ENCODE data around the gene PLA2G4A.
A peak's percentile ranks its signal among the peaks of the same experiment; 100 is the strongest.

Gene PLA2G4A

DNA sequence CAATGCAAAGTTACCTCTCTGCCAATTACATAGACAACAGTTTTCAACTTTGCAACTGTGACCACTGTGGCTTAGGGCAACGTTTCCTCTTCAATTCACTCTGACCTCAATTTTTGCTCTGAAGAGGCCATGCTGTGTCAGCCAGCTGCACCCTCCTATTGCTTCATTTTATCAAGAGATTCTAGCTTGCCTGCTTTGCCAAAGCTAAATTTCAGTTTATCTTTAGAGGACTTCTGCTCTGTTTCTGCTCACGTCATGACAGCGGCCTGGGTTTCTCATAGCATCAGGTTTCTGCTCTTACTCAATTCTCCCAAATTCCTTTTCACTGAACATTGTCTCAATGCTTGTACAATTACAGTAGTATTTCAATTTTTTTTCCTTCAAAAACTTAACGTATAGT lies 154.6 kb downstream of the PLA2G4A start:
- DNase-seq: no peak

DNA sequence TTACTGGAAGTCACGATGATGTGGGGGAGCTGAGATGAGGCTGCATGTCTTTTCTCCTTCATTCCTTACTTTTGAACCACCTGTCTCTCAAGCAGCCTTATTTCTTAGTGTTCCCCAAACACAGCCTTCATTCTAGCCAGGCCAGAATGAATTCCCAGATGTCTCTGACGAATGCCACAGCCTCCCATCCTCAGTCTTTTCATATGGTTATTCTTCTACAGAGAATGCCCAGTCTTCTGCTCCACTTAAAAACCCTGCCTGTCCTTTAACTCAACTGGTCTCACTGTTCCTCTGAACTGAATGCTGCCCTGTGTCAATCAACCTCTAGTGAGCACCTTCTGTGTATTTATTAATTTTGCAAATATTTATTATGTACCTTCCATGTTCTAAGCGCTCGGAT lies 156.2 kb downstream of the PLA2G4A start:
- no peak for DNase-seq

DNA sequence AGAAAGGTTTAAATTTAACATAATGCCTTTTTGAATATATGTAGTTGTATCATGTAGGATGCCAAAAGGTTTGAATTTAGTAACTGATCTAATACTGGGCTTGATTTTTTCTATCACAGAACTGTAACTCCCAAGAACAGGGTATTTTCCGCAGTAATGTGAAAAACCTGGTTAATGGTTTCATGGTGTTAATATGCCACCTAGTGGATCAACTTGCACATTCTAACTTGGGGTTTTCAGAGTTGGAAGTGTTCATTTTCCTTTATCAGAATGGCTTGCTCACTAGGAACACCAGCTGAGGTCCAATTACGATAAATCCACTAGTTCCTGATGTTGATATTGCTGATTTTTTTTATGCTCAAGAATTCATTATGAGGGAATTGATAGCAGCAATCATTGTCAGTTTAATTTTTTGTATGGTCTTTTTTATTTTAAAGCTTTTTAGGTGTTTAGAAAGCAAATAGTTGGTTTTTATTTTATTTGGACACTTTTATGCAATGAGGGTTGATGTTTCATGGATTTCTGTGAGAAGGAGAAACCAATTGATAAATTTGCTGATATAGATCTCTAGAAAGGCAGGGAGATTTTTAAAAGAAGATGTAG lies 157.2 kb downstream of the PLA2G4A start:
- DNase-seq: peak; percentile 72

DNA sequence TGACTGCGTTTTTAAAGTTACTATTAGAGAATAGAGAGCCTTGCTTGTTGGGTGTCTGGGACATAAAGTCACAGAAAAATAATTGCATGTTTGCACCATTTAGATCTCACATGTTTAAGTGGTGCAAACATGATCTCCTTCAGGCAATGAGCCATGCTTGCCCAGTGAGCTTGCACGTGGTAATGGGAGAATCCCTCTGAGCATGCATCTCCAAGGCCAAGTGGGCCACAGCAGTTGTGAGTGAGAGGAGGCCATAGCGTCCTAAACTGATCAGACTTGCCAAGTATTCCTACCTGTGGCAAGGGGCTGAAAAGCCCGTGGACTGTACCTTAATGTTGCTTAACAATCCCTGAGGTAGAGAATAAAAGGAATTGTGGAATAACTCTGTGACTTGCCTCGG lies 158.3 kb downstream of the PLA2G4A start:
- DNase-seq: no peak

DNA sequence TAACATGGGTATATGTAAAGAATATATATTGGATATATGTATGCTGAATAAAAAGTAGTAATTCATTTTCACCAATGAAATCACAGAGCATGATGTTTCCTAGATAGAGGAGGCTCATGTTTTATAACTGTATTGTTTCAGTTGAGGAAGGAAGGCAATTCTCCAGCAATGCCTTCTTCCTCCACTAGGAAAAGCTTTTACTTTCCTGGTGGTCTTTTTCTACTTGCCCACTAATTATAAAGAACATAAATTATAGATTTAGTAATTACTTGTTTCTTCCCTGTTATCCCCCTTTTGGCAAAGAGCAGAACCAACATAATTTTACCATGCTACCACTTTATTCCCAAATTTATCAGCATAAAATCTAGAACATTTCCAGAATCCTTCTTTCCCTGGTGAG lies 159.0 kb downstream of the PLA2G4A start:
- DNase-seq: no peak

DNA sequence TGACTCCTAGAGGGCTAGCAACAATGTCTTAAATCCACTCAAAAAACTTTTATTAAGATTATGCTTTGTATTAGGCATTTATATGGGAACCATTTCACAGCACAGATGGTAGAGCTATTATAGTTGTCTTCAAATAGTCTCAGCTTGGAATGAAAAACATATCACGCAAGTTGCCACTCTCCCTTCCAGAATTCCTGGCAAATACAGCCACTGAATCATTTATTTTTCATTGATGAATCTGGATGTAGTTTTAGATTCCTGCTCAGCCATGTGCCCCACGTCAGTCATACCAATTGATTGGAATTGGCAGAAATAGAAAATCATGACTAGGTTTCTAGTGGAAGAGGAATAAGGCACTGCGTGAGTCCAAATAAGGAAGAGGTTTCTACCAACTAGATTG lies 165.2 kb downstream of the PLA2G4A start:
- DNase-seq: no peak

DNA sequence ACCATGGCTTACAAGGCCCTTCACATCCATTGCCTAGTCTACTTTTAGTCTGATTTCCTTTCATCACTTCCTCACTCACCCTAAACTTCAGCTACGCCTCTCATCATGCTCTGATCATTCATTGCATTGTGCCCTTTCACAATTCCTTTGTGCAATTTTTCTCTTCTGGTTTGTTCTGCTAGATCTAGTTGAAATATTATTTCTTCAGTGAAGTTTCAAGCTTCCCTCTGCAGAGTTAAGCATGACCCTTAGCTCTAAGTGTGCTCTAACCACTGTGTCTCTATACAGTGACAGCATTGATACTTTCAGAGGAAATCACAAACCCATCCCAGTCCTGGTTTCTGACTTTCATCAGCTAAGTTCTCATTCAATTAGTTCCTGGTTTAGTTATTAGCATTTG lies 166.1 kb downstream of the PLA2G4A start:
- DNase-seq: no peak

DNA sequence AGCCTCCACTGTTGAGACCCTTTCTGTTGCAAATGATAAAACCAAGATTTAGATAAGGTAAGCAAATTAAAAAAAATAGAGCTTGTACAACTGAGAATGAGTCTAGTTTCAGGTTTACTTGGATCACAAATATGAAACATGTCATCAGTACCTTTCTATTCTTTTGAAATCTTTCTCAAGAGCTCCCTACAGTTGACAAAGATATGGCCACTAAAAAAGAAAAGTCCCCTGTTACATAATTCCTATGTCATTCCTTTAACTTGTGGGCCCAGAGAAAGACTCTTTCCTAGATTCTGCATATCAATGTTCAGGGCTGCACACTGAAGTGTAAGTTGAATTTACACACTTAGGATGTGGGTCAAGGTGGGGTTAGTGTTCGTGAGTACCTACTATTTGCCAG lies 168.1 kb downstream of the PLA2G4A start:
- no peak for DNase-seq

DNA sequence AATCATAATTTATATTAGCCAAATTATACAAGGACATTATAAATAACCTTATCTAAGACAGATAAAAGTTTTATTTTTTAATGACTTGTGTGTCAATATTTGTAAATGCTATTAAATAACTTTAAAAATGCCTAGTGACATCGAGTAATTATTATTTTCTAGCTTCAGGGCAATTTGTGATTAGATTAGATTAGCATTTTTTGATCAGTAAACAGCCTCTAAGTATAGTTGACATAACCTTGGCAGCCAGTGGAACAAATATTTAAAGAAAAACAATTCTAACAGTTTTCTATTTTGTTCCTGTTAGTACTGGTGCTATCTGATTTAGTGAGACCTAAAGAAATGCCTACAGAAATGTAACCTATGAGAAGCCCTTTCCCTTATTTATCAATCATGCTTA lies 169.1 kb downstream of the PLA2G4A start:
- DNase-seq: no peak

DNA sequence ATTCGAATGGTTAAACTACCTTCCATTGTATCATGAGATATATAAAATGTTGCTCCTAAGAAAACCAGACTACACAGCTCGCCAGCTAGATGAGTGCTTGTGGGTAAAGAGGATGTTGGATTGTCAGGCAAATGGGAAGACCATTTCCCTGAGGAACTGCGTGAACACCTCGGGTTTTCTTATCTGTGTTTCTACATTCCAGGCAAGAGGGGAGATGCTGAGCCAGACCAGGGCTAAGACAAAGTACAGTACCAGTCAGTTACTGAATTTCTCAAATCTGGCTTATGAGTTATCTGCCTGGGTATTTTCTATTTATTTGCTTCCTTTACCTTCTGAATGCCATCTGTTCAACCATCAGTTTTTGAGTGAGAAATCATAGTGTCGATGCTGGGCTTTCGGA lies 170.8 kb downstream of the PLA2G4A start:
- DNase-seq: no peak

DNA sequence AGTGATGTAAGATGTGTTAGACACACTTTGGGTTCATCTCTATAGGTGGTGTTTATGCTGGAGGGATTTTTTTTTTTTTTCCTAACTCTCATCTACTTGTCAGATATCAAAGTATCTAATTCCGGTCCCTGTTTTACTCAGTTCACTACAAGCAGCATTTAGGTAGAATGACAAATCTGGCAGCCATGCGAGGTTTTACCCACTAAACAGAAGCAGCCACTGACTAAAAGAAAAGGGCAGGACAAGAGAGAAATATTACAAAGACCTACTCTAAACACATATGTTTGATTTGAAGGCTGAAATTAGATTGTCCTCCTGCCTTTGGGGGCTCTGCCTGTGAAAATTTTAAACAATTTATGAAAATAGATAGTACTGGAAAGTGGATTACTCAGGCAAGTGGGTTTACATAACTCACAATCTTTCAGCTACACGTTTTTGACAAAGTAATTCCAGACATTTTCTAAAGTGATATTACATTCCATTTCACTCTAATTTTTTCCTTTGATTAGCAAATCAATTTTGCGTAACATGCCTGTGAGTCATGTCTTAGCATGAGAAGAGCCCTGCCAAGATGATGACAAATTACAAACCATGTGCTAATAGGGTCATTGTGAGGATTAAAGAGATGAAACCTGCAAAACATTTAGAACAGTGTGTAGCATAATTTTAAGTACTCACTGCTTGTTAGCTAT lies 172.6 kb downstream of the PLA2G4A start:
- DNase-seq: no peak

DNA sequence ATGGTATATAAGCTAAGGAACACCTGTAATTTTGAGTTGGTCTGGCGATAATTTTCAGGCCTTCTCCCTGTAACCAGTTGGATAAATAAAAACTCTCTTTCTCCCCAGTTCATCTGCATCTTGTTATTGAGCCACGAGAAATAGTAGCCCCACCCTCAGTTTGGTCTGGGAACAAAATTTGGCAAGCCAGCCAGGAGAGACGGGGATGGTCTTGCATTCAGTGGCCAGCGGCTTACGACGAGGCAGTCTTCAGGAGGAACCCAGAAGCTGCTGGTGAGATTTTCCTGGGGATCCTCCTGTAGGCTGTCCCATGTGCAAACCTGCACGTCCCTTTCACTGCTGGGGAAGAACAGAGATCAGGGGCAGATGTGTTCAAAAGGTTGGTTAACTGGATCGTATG lies 174.6 kb downstream of the PLA2G4A start:
- no peak for DNase-seq

DNA sequence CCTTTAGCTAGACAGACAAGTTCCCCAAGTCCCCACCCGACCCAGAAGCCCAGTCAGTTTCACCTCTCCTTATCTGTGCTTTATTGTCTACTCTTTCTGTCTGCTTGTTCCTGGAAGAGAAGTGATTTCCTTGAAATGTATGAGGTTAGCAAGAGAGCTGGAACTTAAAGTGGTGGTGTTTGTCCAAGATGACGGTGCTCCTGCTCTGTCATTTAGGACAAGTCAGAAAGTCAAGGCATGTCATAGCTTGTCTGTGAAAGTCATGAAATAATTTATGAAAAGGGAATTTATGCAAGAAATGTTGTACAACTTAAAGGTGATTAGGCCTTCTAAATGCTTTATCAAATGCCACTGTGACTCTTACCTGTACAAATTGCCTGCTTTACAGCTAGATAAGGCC lies 178.1 kb downstream of the PLA2G4A start:
- no peak for DNase-seq

DNA sequence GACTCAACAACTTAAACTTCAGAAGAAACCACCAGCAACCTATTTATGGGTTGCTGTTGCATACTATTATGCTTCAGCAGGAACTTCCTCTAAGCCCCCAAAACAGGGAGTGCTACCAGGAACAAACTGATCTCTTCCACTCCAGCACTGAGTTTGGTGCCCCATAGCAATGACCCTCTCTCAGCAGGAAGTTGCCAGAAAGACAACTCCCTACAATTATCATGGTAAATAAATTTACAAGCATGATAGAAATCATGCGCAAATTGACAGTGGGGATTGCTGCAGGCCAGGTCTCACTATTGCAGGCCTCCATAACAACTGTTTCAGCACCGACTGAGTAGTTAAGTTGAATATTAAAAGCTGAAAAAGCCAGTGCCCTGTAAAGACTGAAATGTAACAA lies 180.6 kb downstream of the PLA2G4A start:
- DNase-seq: no peak

DNA sequence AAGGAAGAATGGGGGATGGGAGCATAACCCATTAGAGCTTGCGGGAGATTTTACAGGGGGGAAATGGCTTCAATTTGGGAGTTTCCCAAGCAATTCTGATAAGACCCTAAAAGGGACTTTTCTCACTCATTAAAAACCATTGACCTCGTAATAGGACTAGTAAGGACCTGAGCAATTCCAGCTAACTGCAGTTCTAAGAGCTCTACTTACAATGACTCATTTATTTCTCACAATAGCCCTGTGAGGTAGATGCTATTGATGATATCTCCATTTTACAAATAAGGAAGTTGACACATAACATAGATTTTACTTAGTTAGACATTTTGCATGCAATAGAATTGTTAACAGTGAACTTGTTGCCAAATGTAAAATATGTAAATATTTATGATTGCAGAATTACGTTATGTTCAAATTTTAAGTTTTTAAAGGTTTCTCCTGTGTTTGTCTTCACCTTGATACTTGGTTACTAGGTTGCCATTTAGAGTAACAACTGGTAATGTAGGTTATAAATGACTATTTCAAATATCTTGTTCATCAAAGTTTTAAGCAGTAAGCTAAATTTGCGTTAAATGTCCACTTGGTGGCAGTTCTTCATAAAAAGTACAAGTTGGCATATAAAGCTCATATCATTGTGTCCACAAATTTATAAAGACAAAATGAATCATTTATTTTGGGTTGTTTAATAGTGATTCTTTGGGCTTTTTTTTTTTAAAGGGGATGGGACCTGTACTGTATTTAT lies 182.0 kb downstream of the PLA2G4A start:
- no peak for DNase-seq

DNA sequence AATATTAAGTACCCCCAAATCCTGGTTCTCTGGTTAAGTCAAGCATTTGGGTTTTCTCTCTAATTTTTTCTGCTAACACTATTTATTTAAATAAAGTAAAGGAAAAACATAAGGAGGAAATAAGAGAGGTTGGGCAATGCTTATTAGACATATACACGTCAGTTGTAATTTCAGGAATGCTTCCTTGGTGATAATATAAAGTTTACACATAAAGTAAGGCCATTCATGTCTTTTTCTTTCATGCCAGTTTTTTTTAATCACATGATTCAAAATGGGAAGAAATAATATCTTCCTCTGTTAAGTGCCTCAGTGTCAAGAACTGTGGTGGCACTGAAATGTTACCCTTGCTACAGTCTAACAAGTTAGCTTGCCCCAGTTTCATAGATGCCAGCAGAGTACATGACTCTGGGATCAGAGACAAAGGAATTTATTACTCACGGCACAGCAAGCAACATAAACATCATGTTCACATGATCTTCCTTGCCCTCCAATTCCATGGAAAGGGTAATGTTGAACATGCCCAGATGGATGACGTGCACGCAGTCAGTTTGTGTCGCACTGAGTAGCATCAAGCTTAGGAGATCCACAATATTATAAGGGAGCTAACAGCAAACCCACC lies 184.9 kb downstream of the PLA2G4A start:
- DNase-seq: no peak

DNA sequence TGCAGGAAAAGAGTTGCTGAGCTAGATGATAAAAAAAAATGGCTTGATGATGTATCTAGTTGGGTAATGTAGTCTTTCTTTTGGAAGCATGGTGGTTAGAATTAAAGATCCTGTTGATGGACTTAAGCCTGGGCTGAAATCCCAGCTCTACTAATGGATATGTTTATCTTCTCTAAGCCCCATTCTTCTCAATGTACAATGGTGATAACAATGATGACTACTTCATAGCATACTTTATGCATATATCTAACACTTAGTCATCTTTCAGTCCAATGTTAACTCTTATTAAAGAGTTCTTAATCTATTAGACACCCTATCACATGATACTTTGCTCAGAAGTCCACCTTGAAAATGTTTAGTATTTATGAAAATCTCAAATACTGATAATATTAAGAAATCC lies 189.5 kb downstream of the PLA2G4A start:
- no peak for DNase-seq

DNA sequence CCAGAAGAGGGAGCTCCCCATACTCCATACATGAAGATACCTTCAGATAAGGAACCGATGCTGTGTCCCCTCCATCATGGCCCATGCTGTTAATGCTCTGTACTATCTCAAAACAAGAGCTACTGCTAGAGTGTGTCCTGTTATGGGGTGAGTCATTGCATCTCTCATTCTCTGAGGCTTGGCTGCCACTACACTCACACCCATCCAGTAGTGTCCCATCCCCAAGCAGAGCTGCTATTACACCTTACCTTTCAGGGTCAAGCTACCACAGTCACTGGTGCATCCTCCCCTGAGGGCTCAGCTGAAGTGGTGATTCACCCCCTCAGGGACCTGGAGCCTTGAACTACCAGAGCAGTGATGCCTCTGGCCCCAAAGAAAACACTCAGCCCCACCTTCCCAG lies 198.5 kb downstream of the PLA2G4A start:
- no peak for DNase-seq

DNA sequence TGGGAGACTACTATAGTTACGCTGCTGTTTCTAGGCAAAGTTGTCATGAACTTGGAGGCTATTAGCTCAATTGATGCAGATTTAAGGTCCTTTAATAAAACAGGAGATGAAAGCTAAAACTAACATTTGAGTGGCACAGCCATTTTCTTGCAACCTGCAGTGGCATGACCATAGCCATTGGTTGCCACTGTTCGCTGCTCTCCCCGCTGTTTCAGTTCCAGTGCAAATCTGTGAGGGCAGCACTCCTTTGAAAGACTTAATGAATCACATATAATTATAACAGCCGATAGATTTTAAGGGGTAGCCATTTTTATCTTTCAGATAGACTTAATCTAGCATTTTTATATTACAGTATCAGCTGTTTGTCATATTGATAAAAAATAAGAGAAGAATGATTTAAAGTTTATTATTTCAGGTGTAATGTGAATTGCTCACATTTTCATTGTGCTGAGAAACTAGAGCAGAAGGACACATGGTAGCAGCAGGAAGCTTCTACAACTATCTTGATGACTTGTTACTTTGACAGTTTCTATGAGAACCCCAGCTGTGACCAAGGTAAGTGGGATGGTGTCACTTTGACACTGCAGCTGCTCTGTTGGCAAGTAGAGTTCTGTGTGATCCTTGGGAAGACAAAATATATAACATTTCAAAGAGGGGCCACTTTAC lies 203.7 kb downstream of the PLA2G4A start:
- no peak for DNase-seq

DNA sequence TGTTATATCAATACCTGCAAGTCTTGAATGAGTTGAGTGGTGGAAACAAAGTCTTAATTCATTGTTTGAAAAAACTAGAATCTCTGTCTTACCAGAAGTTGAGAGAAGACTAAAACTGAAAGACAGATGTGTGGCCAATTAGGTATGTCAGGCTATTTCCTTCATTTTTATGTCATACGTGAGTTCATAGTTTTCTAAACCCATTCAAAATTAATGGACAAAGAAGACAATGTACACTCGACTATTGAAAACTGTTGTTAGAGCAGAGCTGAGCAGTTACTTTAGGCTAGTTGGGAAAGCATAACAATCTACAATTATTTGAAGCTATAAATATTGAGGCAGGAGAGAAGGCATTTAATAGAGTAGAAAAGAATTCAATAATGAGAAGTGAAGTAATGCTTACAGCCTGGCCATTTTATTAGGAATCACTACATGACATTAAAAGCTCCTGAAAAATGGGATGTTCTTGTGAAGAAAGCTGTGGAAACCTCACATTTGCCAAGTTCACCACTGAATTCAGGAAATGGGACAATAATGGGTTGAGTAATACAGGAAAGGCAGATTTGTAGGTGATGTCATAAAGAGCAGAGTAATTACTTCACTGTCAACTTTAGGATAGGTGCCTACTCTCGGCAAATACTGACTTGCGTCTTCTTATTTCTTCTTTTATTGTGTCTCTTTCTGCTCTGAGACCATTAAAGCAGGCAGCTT lies 204.4 kb downstream of the PLA2G4A start:
- DNase-seq: no peak

DNA sequence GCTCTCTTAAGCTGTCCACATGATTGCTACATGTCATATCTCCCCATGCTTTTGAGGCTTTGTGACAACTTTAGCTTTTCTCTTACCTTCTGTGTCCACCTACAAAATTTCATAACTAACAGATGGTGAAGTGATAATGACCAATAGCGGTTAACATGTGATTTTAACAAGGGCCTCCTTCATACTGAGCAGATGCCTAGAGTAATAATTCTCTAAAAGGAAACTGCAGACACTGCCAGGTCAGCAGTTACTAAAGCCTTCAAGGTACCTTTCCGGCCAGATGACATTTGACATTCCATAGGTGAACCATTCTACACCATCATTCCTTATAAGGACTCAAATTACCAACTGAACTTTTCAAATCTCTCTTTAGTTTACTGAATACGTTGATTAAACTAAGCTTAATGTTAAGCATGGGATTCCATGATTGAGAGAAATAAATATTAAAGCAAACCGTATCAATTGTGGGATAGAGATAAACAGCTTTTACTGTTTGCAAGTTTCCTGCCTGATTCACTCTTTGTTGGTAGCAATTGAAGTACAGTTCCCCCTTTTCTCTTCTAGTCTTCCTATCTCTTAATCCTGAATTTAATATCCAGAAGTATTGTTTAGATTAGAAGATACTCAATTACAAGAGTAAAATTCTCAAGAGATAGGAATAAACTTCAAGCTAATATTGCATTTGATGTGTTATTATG lies 205.1 kb downstream of the PLA2G4A start:
- no peak for DNase-seq

DNA sequence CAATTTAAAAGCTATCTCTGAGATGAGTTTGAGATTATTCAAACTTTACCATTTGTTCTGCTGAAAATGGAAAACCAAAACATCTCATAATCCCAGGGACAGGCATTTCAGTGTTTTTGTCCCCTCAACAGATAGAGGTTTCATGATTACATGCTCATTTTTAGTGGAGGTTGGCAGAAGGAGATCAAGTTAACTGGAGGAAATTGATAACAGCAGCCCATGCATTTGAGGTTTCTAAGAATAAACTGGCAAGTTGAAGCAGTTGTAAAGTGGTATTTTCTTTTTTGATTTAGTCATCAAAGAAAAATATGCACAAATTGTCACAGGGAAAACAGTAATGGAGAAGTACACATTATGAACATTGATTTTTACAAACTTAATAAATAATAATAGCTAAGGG lies 205.8 kb downstream of the PLA2G4A start:
- no peak for DNase-seq
